HT1080 (cell line): ENCODE measurements around the gene SPIRE1. TPM values are rescaled to one million over a fixed set of nuclear protein-coding genes. Genes with fewer than 3 reads are reported as not detected.

Experiments used
- DNase-seq: peaks from one replicate; pipeline ENCODE4 v3.0.0-alpha.2; 2015; ENCODE audit warnings: low read depth
- polyA plus RNA-seq, 2 experiments: library from polyadenylated mRNA; depleted of rRNA; stranded (reverse); fragments of >200 nt; gene quantifications; 2 replicates each; pipeline ENCODE4 v1.2.3, GENCODE V29; 2015
- total RNA-seq: library from RNA; depleted of rRNA; stranded (reverse); fragments of >200 nt; shearing (Covaris generic); gene quantifications from 2 replicates; pipeline ENCODE4 v1.2.3, GENCODE V29; 2014; rRNA removed

Gene SPIRE1
- total RNA-seq = 13.6 and 14.8 TPM in 2 replicates
- 13.6 and 17.2 TPM in 2 replicates for polyA plus RNA-seq (2015; cell fraction: cytosol; rRNA removed)
- polyA plus RNA-seq (2015; cell fraction: nucleus; rRNA removed) = 13.9 and 15.4 TPM in 2 replicates

- peak; percentile 31 for DNase-seq
Measured at GRCh38 chr18:12657684-12658425, at the start of gene SPIRE1. TSS of gene SPIRE1 (minus strand) at chr18:12658107. CDS start at chr18:12657866, 241 bp downstream.

- DNase-seq = peak; percentile 17
Measured at GRCh38 chr18:12703664-12704063, 45.8 kb upstream of the SPIRE1 start.

- DNase-seq = no peak
Measured at GRCh38 chr18:12703096-12703567, 45.2 kb upstream of the SPIRE1 start.

- peak; percentile 85 for DNase-seq
Measured at GRCh38 chr18:12702221-12703095, 44.6 kb upstream of the SPIRE1 start, which contains the start of the genes CEP76 and PSMG2. TSS of gene CEP76 (minus strand) at chr18:12702723. CDS start at chr18:12702548, 175 bp downstream. TSS of gene PSMG2 (plus strand) at chr18:12703042. CDS start at chr18:12703108, 66 bp downstream.

- DNase-seq = no peak
Measured at GRCh38 chr18:12701161-12701560, 43.3 kb upstream of the SPIRE1 start.

- no peak for DNase-seq
Measured at GRCh38 chr18:12699747-12700146, 41.8 kb upstream of the SPIRE1 start.

GRCh38 chr18:12694032-12694431 lies 36.1 kb upstream of the SPIRE1 start:
- DNase-seq = no peak

GRCh38 chr18:12692206-12692605 lies 34.3 kb upstream of the SPIRE1 start:
- no peak for DNase-seq

- no peak for DNase-seq
Measured at GRCh38 chr18:12689256-12689850, 31.4 kb upstream of the SPIRE1 start.

- DNase-seq = peak; percentile 41
Measured at GRCh38 chr18:12686100-12686499, 28.2 kb upstream of the SPIRE1 start.

- peak; percentile 40 for DNase-seq
Measured at GRCh38 chr18:12679183-12679786, 21.4 kb upstream of the SPIRE1 start.

GRCh38 chr18:12668041-12668440 lies 10.1 kb upstream of the SPIRE1 start:
- DNase-seq = no peak

GRCh38 chr18:12659904-12660605 lies 2.1 kb upstream of the SPIRE1 start:
- peak; percentile 50 for DNase-seq

- DNase-seq = no peak
Measured at GRCh38 chr18:12658426-12659138, 675 bp upstream of the SPIRE1 start.

- DNase-seq = peak; percentile 27
Measured at GRCh38 chr18:12656938-12657683, 796 bp downstream of the SPIRE1 start.

- DNase-seq = peak; percentile 19
Measured at GRCh38 chr18:12656605-12656937, 1.3 kb downstream of the SPIRE1 start.

GRCh38 chr18:12654971-12655370 lies 2.9 kb downstream of the SPIRE1 start:
- DNase-seq = no peak

GRCh38 chr18:12652861-12653401 lies 5.0 kb downstream of the SPIRE1 start:
- DNase-seq = peak; percentile 61

GRCh38 chr18:12651651-12652050 lies 6.3 kb downstream of the SPIRE1 start:
- DNase-seq = no peak
